Endothelial cell (in vitro differentiated cells): ENCODE results near the gene FBXO38. TPM values are rescaled to one million over a fixed set of nuclear protein-coding genes. Genes with fewer than 3 reads are reported as not detected.

Source experiments
- DNase-seq: peaks from one replicate; pipeline ENCODE4 v3.0.0; 2021; ENCODE audit warnings: low spot score
- H3K27ac Mint-ChIP-seq: one replicate; pipeline ENCODE4 v1.8.0; 2021; ENCODE audit warnings: mixed read lengths, inconsistent platforms; ENCODE audit not compliant: unreplicated experiment
- H3K27me3 Mint-ChIP-seq: one replicate; pipeline ENCODE4 v1.8.0; 2021; ENCODE audit warnings: mild to moderate bottlenecking, moderate library complexity, mixed read lengths, inconsistent platforms; ENCODE audit not compliant: unreplicated experiment
- H3K36me3 Mint-ChIP-seq: one replicate; pipeline ENCODE4 v1.8.0; 2021; ENCODE audit warnings: mild to moderate bottlenecking, low read depth, mixed read lengths, inconsistent platforms; ENCODE audit not compliant: unreplicated experiment
- H3K4me1 Mint-ChIP-seq: one replicate; pipeline ENCODE4 v1.8.0; 2021; ENCODE audit warnings: mild to moderate bottlenecking, mixed read lengths, inconsistent platforms; ENCODE audit not compliant: unreplicated experiment
- H3K4me3 Mint-ChIP-seq: one replicate; pipeline ENCODE4 v1.8.0; 2021; ENCODE audit warnings: mild to moderate bottlenecking, mixed read lengths, inconsistent platforms; ENCODE audit not compliant: unreplicated experiment
- H3K9me3 Mint-ChIP-seq: one replicate; pipeline ENCODE4 v1.8.0; 2021; ENCODE audit warnings: mixed read lengths, inconsistent platforms; ENCODE audit not compliant: unreplicated experiment
- CTCF ChIP-seq: fragments of 200-600 bp; sonication (generic); IDR thresholded peaks from one replicate; pipeline ENCODE4 v1.5.0; 2021; ENCODE audit warnings: antibody characterized with exemption; ENCODE audit not compliant: unreplicated experiment
- total RNA-seq: library from RNA; stranded (reverse); fragmentation: NEBNext Ultra II Directional; extraction: Animal tissue kit (Norgen Biotek cat#: 25700); gene quantifications from one replicate; pipeline ENCODE4 v1.2.1, GENCODE V29; 2021; ENCODE audit not compliant: unreplicated experiment

Gene FBXO38
- total RNA-seq, 1 donor from 2014 or later = 50.0 TPM

GRCh38 chr5:148471379-148471778, 87.6 kb downstream of the FBXO38 start:
- Mint-ChIP-seq H3K27ac (no peak overlapping the region), H3K27me3 (no peaks in the 10 kb centered on the region), H3K4me3 (no peak overlapping the region), H3K4me1 (no peaks in the 10 kb centered on the region), H3K9me3 (no peaks in the 10 kb centered on the region), H3K36me3 (no peaks in the 10 kb centered on the region)
- DNase-seq = no peak
- TF ChIP-seq CTCF = no peak

GRCh38 chr5:148474025-148474511, 90.3 kb downstream of the FBXO38 start:
- TF ChIP-seq CTCF = no peak
- H3K4me3 Mint-ChIP-seq = no peak overlapping the region
- no peak overlapping the region for H3K27ac Mint-ChIP-seq
- H3K4me1 Mint-ChIP-seq = no peaks in the 10 kb centered on the region
- H3K9me3 Mint-ChIP-seq = no peaks in the 10 kb centered on the region
- H3K27me3 Mint-ChIP-seq = no peaks in the 10 kb centered on the region
- DNase-seq = no peak
- H3K36me3 Mint-ChIP-seq = no peaks in the 10 kb centered on the region

- Mint-ChIP-seq H3K27ac (no peak overlapping the region), H3K9me3 (no peaks in the 10 kb centered on the region), H3K27me3 (no peaks in the 10 kb centered on the region), H3K36me3 (no peaks in the 10 kb centered on the region), H3K4me3 (no peak overlapping the region), H3K4me1 (no peaks in the 10 kb centered on the region)
- no peak for TF ChIP-seq CTCF
- DNase-seq = no peak
These were observed 92.5 kb downstream of the FBXO38 start for GRCh38 chr5:148476302-148476701.

GRCh38 chr5:148477429-148477828, 93.7 kb downstream of the FBXO38 start:
- no peak overlapping the region for H3K4me3 Mint-ChIP-seq
- H3K4me1 Mint-ChIP-seq = no peaks in the 10 kb centered on the region
- H3K9me3 Mint-ChIP-seq = no peaks in the 10 kb centered on the region
- no peak for TF ChIP-seq CTCF
- no peak overlapping the region for H3K27ac Mint-ChIP-seq
- DNase-seq = no peak
- no peaks in the 10 kb centered on the region for H3K36me3 Mint-ChIP-seq
- no peaks in the 10 kb centered on the region for H3K27me3 Mint-ChIP-seq

- Mint-ChIP-seq H3K27ac (no peak overlapping the region), H3K36me3 (no peaks in the 10 kb centered on the region), H3K27me3 (no peaks in the 10 kb centered on the region), H3K9me3 (no peaks in the 10 kb centered on the region), H3K4me1 (no peaks in the 10 kb centered on the region), H3K4me3 (no peak overlapping the region)
- TF ChIP-seq CTCF = no peak
- no peak for DNase-seq
These were observed 98.4 kb downstream of the FBXO38 start for GRCh38 chr5:148482196-148482595.
